ENCODE results near the gene KRR1. TPM values are rescaled to one million over a fixed set of nuclear protein-coding genes. Genes with fewer than 3 reads are reported as not detected.

KRR1 gene
- total RNA-seq, 1 experiment from 2014 or later: 41.6 TPM

GRCh38 chr12:75509621-75510020 lies 1.8 kb downstream of the KRR1 start:
- no peak for DNase-seq
- Histone ChIP-seq H3K4me3 (peak overlapping the region; percentile 91; the same call in 1 of the 2 replicates), H3K9me3 (ENCODE audit: insufficient read depth, low read depth) (no peaks in the 10 kb centered on the region), H3K79me2 (ENCODE audit: low read depth) (peaks cover 53% of the 10 kb centered on the region), H2AFZ (no peak overlapping the region), H3K36me3 (ENCODE audit: low read depth) (peaks cover 23% of the 10 kb centered on the region), H3K4me2 (peak overlapping the region; percentile 80), H3K4me1 (replicated peaks; ENCODE audit: insufficient read depth) (peaks cover 24% of the 10 kb centered on the region), H4K20me1 (ENCODE audit: insufficient read depth) (peaks cover 5% of the 10 kb centered on the region; the same call in 1 of the 2 replicates), H3F3A (ENCODE audit: insufficient read depth, low read depth) (peaks cover 4% of the 10 kb centered on the region; the same call in 1 of the 2 replicates), H3K27ac (no peak overlapping the region), H3K27me3 (ENCODE audit: insufficient read depth, low read depth) (no peaks in the 10 kb centered on the region), H3K9me2 (ENCODE audit: insufficient read depth) (no peaks in the 10 kb centered on the region)
- ChIA-PET POLR2A (ENCODE audit: unreplicated experiment) (interaction anchor here (0.6 kb wide), 1 partner anchor 918 kb away, joined by 5 read pairs; no protein-coding TSS in a partner anchor), CTCF (no interaction called here)
- intact Hi-C loops (cut with micrococcal nuclease; ENCODE audit: unreplicated experiment): loop anchor here (2.0 to 10.0 kb wide), 5 partner anchors 119 to 838 kb away; partner anchors contain the start of genes BBS10, CAPS2, GLIPR1L1 and GLIPR1L2
- BruUV-seq (replicated peaks): no TSS peak
- TF ChIP-seq EZH2 (IDR thresholded peaks at IDR 0.05; ENCODE audit: low read depth): no peak
- no peak for TF ChIP-seq CTCF (conservative IDR thresholded peaks at IDR 0.05)

- Histone ChIP-seq H3K4me3 (no peak overlapping the region), H3K79me2 (ENCODE audit: low read depth) (peaks cover 56% of the 10 kb centered on the region), H3K9me3 (ENCODE audit: insufficient read depth, low read depth) (no peaks in the 10 kb centered on the region), H3F3A (ENCODE audit: insufficient read depth, low read depth) (peaks cover 4% of the 10 kb centered on the region; the same call in 1 of the 2 replicates), H3K4me2 (no peak overlapping the region), H3K36me3 (ENCODE audit: low read depth) (peaks cover 28% of the 10 kb centered on the region), H3K9me2 (ENCODE audit: insufficient read depth) (no peaks in the 10 kb centered on the region), H4K20me1 (ENCODE audit: insufficient read depth) (peaks cover 5% of the 10 kb centered on the region; the same call in 1 of the 2 replicates), H3K27me3 (ENCODE audit: insufficient read depth, low read depth) (no peaks in the 10 kb centered on the region), H3K27ac (no peak overlapping the region), H2AFZ (no peak overlapping the region), H3K4me1 (replicated peaks; ENCODE audit: insufficient read depth) (peaks cover 24% of the 10 kb centered on the region)
- ChIA-PET CTCF (interaction anchor here (0.6 to 0.7 kb wide), 2 partner anchors 70 to 194 kb away, joined by 3 to 4 read pairs; no protein-coding TSS in a partner anchor), POLR2A (ENCODE audit: unreplicated experiment) (no interaction called here)
- no peak for DNase-seq
- intact Hi-C loops (cut with micrococcal nuclease; ENCODE audit: unreplicated experiment): loop anchor here (10.0 kb wide), 1 partner anchor 703 kb away; no protein-coding TSS in a partner anchor
- no peak for TF ChIP-seq CTCF (conservative IDR thresholded peaks at IDR 0.05)
- no peak for TF ChIP-seq EZH2 (IDR thresholded peaks at IDR 0.05; ENCODE audit: low read depth)
- no TSS peak for BruUV-seq (replicated peaks)
These were observed 3.2 kb downstream of the KRR1 start for GRCh38 chr12:75508159-75508558.

GRCh38 chr12:75507086-75507485 lies 4.3 kb downstream of the KRR1 start:
- H3K36me3 ChIP-seq (ENCODE audit: low read depth): peaks cover 36% of the 10 kb centered on the region
- H3K27ac ChIP-seq: no peak overlapping the region
- peaks cover 5% of the 10 kb centered on the region; the same call in 1 of the 2 replicates for H4K20me1 ChIP-seq (ENCODE audit: insufficient read depth)
- H3K9me2 ChIP-seq (ENCODE audit: insufficient read depth): no peaks in the 10 kb centered on the region
- peaks cover 56% of the 10 kb centered on the region for H3K79me2 ChIP-seq (ENCODE audit: low read depth)
- H3K4me2 ChIP-seq: no peak overlapping the region
- ChIA-PET POLR2A (ENCODE audit: unreplicated experiment) (interaction anchor here (0.7 kb wide), 1 partner anchor 521 kb away, joined by 8 read pairs; no protein-coding TSS in a partner anchor), CTCF (interaction anchor here (0.6 kb wide), 2 partner anchors 704 to 1033 kb away, joined by 4 to 7 read pairs; no protein-coding TSS in a partner anchor)
- H3K4me3 ChIP-seq: no peak overlapping the region
- no TSS peak for BruUV-seq (replicated peaks)
- intact Hi-C loops (cut with micrococcal nuclease; ENCODE audit: unreplicated experiment): loop anchor here (10.0 kb wide), 1 partner anchor 702 kb away; no protein-coding TSS in a partner anchor
- H3K27me3 ChIP-seq (ENCODE audit: insufficient read depth, low read depth): no peaks in the 10 kb centered on the region
- no peak overlapping the region for H2AFZ ChIP-seq
- DNase-seq: no peak
- peaks cover 4% of the 10 kb centered on the region; the same call in 1 of the 2 replicates for H3F3A ChIP-seq (ENCODE audit: insufficient read depth, low read depth)
- TF ChIP-seq CTCF (conservative IDR thresholded peaks at IDR 0.05): no peak
- no peak for TF ChIP-seq EZH2 (IDR thresholded peaks at IDR 0.05; ENCODE audit: low read depth)
- H3K4me1 ChIP-seq (replicated peaks; ENCODE audit: insufficient read depth): peaks cover 19% of the 10 kb centered on the region
- no peaks in the 10 kb centered on the region for H3K9me3 ChIP-seq (ENCODE audit: insufficient read depth, low read depth)

All from PC-9 (cell line).